HG03521 (cell line): ENCODE results near the gene POLN.
A peak's percentile ranks its signal among the peaks of the same experiment; 100 is the strongest.

Experiments used
- ATAC-seq: cut with Tn5 transposase; IDR thresholded peaks from one replicate; pipeline ENCODE4 v1.9.1; 2021; ENCODE audit warnings: mild to moderate bottlenecking, moderate library complexity; ENCODE audit not compliant: unreplicated experiment

POLN gene

DNA sequence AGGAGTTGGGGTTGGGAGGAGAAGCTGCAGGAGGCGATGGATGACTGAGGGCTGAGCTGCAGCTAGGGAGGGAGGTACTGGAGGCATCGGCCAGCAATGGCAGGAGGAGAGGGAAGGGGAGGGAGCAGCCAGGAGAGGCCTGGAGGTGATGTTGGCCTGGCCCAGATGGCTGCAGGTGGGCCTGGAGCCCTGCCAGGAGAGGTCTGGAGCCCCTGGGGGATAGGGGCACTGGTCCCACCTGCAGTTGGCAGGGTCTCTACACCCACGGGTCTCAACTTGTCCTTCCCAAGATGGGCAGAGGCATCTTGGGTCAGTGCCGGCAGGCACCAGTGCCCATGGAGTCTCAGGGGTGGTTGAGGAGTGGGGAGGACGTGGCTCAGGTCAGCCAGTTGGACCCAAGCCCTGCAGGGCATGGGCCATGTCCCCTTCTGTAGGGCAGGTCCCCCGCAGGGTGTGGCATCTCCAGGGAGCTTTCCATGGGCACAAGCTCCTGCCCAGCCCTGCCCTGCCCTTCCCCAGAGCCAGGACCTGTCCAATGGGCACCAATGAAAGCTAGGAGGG is 22.6 kb upstream of the POLN start:
- no peak for ATAC-seq

DNA sequence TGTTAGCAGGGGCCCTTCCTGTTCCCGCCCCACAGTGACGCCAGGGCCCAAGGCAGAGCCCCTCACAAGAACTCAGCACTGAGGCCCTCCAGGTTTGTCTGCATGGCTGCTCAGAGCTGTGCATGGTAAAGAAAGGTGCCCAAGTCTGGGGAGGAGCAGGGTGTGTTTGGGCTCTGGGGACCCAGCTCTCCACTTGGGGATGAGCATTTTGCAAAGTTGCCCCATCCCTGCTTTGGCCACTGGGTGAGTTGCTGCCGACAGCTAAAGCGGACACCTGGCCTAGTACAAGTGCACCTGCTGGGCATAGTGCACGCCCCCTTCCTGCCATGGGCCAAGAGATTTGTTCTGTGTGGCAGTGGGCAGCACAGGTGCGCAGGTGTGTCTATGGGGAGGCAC is 22.0 kb upstream of the POLN start:
- ATAC-seq: no peak

DNA sequence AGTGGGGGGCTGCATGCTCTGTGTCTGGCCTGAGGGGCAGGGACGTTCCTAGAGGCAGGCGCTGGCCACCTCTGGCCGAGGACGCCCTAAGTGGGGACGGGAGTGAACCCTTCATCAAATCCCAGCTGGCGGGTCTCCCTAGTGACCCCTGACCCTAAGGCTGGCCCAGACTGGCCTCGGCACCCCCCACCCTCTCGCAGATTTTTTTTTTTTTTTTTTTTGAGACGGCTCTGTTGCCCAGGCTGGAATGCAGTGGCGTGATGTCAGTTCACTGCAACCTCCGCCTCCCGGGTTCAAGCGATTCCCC is 21.0 kb upstream of the POLN start:
- no peak for ATAC-seq

DNA sequence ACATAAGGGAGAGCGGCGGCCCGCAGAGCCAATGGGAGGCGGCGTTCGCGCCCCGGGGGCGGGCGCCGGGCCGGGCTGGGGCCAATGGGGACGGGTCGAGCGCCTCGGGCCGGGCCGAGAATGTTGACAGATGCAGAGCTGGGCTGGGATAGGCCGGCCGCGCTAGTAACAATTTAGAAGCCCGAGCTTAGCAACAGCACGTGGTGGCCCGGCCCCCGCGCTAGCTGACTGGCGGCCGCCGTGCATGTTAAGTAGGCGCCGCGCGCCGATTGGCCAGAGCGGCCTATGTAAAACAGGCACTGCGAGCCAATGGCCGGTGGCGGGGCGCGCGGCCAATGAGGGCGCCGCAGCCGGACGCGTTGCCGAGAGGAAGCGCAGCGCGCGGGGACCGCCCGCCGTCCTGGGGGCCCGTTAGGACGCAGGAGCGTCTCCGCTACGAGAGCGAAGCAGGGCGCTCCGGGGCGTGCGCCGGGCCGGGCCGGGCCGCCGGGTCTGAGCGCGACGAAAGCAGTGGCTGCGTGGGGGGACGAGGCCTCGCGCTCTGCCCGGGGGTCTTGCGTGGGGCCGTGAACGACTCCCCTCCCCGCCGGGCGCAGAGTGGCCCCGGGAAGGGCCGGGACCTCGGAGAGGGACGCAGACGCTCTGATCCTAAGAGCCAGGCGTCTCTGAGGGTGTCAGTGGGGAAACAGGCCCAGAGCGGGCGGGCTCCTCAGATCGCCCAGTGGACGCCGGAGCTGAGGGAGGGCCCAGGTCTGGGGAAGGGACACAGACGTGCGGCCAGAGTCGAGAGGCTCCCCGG is 20.4 kb upstream of the POLN start:
- ATAC-seq: peak; percentile 88

DNA sequence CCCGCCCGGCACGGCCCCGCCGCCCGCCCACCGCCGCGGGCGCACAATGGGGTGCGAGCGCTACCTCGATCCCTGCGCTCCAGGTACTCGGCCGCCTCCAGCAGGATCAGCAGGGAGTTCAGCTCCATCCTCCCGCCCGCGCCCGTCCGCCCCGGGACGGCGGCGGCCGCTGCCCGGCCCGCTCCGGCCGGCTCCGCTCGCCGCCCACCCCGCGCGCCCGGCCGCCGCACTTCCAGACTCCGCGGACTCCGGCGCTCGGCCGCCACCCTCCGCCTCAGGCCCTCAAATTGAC is 19.9 kb upstream of the POLN start, which contains the start of gene MXD4:
Gene MXD4 (minus strand): TSS at position 257 of the 292 bp plus-strand sequence. CDS start 129 bp downstream, at position 128.
- ATAC-seq: no peak

DNA sequence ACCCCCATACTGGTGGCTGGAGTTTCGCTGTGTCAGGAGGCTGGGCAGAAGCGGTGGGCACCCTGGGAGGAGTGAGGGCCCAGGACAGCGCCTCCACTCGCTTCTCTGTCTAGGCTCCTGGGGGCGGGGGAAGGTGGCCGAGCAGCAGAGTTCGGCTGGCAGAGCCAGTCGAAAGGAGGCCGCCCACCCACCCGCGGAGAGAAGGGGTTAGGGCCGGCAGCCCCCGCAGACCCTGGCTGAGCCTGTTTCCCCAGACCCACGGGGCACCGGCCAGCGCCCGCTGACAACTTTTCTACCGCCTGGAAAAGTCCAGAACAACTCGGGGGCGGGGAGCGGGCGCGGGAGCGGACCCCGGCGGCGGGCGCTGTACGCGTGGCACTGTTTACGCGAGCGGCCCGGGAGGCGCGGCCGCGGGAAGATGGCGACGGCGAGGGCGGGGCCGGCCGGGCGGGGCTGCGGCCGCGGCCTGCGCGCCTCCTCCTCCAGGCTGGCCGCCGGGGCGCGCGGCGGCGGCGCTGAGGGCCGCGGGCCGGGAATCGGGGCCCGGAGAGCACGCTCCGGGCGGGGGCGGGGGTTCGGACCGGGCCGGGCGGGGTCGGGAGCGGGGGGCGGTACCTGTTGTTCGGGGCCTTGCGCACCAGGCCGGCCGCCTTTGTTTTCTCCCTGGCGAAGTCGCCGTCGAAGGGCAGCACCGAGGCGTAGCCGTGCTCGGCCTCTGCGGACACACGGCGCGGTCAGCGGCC is 19.4 kb upstream of the POLN start:
- ATAC-seq: peak; percentile 16

DNA sequence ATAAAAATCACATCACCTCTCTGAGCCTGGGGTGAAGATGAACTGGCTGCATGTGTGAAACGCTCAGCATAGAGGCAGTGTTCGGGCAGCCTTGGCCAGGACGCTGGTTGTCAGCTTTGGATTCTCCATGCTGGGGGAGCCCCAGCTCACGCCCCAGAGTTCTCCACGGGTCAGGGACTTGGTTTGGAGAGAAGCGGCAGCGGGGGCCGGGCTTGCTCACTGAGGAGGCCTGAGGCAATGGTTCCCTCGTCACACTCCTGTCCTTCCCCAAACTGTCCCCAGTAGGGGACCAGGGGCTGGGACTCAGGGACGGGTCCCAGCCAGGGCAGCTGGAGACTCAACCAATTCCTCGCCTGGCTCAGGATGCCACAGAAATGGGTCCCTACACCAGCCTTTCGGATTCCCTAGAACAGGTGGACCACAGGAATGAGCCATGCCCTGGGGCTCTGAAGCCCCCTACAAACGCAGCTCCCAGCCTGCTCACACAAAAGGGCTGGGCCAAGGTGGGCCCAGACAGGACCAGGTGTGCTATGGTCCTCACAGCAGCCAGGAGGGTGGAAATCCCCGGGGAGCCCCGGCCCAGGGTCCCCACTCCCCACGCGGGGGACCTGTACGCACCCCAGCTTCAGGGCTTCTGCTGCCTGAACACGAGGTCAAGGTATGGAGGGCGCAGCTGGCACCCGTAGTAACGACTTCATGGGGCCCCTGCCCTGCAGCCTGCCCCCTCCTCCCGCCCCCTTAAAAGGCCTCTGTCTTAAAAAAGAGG is 18.6 kb upstream of the POLN start:
- no peak for ATAC-seq

DNA sequence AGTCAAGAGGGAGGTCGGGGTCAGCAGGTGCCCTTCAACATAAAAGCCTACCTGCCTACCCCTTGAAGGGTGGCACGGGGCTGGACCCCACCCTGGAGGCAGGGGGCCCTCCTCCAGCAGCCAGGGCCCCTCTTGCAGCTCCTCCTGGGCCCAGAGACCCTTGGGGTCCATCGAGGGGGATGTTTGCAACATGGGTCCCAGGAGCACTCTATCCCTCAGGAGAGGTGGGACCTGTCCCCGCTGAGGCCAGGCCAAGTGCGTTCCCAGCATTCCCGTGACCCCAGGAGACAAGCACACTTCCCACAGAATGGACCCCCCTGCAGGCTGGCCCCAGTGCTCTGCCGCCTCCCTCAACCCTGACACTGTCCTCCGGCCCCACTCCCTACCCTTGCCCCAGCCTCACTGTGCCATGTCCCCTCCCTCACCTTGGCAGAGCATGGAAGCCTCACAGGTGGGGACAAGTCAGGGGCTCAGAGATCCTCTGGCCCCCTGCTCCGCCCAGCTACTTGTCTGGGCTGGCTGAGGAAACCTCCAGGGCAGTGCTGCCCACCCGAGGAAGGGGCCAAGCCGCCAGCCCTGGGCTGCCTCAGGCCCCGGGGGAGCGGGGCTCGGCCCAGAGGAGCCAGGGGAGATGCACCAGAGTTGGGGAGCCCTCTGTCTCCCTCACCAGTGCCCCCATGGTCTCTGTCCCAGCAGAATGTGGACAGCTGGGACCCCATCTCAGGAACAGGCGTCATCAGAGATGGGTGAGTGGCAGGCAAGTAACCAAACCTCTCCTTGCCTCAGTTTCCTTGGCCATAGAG is 17.8 kb upstream of the POLN start:
- ATAC-seq: no peak

DNA sequence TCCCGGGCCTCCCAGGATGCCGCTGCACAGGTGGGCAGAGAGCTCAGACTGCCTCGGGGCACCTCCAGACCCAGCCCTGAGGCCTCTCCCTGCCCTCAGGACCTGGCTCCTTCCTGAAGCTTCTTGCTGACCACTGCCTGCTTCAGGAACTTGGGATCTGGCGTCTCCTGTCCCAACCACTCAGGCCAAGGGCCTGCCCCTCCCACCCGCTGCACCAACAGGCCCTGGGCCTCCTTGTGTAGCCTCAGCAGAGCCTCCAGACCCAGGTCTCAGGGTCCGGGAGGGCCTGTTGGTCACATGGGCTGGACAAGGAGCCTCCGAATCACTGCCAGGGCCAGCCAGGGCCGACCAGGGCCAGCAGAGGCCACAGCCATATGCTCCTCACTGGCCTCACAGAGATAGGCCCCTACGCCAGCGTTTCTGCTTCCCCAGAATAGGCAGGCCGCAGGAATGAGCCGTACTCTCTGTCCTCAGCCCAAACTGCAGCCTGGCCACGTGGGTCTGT is 17.2 kb upstream of the POLN start:
- no peak for ATAC-seq

DNA sequence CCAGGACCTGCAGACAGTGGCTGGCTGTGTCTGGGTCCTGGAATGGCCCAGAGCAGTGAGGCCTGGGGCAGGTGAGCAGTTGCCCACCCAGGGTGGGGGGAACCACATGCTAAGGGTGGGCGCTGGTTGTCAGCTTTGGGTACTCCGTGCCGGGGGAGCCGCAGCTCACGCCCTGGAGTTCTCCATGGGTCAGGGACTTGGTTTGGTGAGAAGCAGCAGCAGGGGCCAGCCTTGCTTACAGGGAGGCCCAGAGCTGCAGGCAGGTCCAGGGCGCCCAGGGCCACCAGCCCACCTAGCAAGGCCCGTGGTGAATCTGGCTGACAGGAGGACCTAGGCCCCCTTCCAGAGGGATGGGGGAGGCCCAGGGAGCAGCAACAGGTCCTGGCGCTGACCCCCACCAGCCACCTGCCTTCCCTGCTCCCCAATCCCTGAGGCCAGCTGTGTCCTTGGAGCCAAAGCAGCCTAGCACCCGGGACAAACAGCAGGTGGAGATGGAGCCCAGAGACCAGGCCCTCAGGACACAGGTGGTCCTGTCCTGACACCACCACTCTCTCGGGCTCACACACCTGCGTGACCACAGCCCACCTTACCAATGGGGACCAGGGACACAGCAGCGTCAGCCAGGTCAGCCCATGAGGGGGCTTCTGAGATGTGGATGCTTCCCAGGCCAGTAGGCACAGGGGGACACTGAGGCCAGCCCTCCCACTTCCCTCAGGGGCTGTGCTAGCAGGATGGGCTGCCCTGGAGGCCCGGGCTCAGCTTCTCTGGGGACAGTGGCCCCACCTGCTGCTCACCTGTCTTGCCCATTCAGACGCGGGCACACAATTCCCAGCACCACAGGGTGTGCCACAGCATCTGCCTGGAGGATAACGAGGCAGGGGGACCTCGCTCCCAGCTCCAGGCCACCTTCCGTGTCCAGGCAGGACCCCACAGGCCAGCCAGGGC is 16.4 kb upstream of the POLN start:
- ATAC-seq: no peak

DNA sequence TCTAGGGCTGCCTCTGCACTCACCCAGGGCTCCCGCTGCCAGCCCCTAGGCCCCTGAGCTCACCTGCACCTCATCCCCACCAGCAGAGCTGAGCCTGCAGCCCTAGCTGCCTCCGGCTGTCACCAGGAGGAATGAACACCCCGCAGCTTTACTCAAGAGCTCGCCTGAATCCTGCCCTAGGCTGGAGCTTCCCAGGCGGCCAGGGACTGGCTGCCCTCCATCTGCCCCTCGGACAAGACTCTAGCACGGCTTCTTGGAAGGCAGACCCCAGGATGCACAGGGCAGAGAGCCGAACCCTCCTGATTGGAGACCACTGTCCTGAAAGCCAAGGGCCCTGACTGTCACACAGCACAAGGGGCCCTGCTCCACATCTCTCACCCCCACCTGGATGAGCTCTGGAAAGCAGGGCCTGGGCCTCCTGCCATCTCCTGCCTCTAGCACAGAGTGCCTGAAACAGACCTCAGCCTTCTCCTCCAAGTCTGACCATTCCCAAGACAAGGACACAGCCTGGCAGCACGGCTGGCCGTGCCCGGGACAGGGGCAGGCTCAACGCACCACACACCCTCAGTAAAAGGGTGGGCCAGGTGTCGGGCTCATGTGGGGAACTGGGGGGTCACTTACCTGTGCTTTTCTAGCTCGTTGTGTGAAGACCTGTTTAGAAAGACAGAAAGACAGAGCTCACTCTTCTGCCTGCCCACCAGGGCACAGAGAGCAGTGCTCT is 15.6 kb upstream of the POLN start:
- ATAC-seq: no peak

DNA sequence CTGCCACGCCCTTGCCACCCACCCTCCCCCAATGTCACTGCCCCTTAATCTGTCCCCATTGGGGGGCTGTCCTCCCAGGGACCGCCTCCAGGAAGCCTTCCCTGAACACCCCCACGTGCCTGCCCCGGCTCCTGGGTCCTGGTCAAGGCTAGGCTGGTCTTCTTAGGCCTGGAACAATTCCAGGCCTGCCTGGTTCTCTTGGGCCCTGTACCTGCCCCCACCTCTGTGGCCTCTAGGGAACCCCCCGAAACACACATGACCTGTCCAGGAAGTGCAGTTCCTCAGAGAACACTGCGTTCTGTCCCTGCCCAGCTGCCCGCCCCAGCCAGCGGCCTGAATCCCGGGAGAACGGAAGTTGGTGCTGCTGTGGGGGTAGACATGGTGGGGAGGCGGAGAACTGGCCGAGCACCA is 14.9 kb upstream of the POLN start:
- ATAC-seq: no peak

DNA sequence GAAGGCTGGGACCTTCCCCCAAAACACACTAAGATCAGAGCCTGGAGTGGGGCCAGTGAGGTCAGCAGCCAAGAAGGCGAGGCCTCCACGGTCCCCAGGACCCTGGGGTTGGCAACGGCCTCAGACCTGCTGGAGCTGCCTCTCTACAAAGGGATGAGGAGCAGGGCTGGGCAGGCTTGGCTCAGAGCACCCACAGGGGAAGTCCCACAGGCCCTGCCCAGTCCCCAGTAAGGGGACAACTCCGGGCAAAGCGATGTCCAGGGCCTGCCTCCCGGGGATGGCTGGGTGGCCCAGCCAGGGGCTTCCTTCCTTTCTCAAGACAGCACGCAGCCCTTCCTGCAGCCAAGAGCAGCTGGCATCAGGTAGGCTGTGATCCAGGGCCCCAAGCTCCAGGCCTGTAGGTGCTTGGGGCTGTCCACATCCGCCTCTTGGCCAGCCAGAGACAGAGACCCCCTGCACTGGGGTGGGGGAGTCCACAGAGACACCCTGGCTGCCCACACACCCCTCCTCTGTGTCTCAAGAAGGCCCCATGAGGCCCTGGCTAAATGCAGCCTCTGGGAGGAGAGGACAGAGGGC is 14.3 kb upstream of the POLN start:
- ATAC-seq: no peak

DNA sequence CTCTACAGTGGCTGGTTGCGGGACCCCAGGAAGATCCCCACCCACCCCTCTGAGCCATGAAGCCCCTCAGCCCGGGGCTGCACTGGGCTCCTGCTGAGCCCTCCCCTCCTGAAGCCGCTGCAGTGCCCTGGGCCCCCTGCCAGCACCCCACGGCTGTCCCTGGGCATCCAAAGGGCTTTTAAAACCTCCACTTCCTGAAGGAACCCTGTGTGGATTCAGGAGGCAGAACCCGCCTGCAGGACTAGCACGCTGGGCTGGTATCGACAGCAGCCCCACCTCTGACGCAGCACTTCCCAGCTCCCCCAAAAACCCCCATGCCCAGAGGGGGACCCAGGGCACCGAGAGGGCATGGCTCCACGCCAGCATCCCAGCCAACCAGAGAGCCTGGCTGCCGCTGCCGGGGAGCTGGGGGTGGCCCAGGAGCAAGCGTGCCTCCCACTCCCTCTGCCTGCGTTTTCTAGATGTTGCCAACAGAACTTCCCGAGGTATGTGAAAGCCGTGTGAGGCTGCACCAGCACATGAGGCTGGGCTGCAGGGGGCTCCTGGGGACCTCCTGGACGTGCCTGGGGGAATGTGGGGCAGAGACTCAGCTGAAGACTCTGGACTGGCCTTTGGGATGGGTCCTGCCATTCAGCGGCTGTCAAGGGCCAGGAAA is 13.7 kb upstream of the POLN start:
- ATAC-seq: no peak

DNA sequence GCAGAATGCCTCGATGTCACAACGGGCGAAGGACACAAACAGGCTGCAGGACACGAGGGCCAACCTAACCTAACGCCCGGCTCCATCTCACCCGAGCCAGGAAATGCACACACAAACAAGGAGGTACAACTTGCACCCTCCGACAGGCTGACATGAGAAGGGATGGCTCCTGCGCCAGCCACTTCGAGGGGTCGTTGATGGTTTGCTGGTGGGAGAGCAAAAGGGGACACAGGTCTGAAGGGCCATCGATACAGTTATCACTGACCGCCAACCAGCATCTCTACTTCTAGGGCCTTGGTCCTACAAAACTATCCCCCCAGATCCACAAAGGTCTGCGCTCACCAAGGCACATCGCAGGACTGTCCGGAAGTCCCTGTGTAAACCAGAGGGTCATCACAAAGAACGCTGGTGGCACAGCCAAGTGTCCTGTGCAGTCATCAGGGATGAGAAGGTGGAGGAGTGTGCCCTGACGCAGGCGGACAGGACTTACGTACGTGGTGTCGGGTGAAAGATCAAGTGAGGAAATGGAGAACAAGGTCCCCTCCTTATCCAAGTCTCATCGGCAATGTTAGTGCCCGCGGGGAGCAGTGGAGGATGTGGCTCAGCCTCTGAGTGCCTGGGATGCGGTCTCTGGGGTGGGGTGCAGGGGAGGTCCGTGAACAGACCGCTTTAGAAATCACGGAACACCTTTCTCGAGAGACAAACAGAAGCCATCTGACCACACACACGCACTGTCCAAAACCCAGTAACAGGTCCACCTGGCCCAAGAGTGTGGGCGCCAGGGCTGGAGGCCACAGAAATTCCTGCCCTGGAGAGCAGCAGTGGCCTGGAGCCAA is 13.0 kb upstream of the POLN start:
- no peak for ATAC-seq

DNA sequence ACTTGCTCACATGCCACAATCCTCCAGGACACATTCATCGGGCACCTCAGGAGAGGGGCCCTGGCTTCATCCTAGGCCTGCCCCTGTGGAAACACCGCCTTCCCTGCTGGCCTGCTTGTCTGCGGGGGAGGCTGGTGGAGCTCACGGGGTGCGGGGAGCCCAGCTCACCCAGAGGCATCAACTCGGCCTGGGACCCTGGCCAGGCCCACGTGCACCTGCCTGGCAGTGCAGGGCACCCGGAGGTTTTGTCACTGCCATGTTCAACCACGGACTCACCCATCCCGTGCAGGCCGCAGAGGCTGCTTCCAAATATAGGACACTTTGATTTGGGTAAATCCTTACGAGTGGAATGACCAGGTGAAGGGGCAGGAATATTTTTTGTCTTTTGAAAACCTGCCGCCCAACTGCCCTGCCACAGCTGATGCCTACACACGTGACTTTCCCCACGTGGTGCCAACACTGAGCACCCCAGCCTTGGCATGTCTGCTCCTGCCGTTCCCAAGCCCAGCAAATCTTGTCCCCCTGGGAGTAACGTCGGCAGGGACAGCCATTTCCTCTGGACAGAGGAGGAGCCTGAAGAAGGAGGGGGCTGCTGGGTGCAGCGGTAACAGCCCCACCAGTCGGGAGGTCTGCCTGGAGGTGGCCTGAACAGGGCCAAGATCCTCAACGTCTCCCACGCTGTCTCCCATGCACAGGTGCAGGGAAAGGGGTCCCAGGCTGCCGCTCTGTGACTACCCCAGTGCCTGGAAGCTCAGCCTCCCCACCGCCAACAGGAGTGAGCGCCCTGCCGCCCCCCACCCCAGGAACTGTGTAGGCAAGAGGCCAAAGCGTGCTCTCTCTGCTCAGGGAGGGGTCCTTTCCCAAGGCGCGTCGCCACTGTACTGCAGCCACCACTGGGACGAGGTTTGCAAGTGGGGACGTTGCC is 11.5 kb upstream of the POLN start:
- ATAC-seq: no peak
